H1 (cell line): Measurements from ENCODE around the gene AHSP.

Experiments
- RFX5 ChIP-seq: IDR thresholded peaks from 2 replicates; pipeline ENCODE4 v1.6.1; 2011; ENCODE audit warnings: low read depth, low read length, improper control_type of control experiment, borderline replicate concordance
- TF ChIP-seq, protein P1 (sequence below), 3 experiments: IDR thresholded peaks; 1 replicate in 2 of 3; 2 replicates in 1 of 3; pipeline versions ENCODE4 v1.5.1 to v1.6.1; 2011; ENCODE audit warnings: low read length in 3 of 3, mild to moderate bottlenecking in 3 of 3, inconsistent platforms in 2 of 3, low read depth in 1 of 3, moderate library complexity in 1 of 3; ENCODE audit not compliant: insufficient read depth in 1 of 3; ENCODE audit errors: control extremely low read depth in 1 of 3

GRCh38 chr16:31499928-31500327 is 27.8 kb upstream of the AHSP start:
- TF ChIP-seq, protein P1, sequence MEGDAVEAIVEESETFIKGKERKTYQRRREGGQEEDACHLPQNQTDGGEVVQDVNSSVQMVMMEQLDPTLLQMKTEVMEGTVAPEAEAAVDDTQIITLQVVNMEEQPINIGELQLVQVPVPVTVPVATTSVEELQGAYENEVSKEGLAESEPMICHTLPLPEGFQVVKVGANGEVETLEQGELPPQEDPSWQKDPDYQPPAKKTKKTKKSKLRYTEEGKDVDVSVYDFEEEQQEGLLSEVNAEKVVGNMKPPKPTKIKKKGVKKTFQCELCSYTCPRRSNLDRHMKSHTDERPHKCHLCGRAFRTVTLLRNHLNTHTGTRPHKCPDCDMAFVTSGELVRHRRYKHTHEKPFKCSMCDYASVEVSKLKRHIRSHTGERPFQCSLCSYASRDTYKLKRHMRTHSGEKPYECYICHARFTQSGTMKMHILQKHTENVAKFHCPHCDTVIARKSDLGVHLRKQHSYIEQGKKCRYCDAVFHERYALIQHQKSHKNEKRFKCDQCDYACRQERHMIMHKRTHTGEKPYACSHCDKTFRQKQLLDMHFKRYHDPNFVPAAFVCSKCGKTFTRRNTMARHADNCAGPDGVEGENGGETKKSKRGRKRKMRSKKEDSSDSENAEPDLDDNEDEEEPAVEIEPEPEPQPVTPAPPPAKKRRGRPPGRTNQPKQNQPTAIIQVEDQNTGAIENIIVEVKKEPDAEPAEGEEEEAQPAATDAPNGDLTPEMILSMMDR (IDR thresholded peaks at IDR 0.05; ENCODE audit: control extremely low read depth in 1 of 3, insufficient read depth in 1 of 3, low read depth in 1 of 3, low read length in 3 of 3): no peak
- no peak for TF ChIP-seq RFX5
